ENCODE data around the gene ARHGEF19.
"Not testable (repeated sequence)": the region's sequence is repeated elsewhere in the genome, so short reads cannot be mapped to it uniquely, and the experiment has no call there.

ARHGEF19 gene

DNA sequence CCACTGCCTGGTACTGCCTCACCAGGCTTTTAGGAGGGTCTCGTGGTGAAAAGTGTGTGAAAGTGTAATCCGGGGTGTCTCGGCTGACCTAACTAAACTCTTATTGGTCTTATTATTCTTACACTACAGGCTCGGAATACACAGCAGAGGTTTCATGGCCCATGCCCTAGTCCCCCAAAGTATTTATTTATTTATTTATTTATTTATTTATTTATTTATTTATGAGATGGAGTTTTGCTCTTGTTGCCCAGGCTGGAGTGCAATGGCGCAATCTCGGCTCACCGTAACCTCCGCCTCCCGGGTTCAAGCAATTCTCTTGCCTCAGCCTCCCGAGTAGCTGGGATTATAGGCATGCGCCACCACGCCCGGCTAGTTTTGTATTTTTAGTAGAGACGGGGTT is 2.8 kb upstream of the ARHGEF19 start:
- CTCF ChIA-PET; H3K9me3 ChIP-seq (ENCODE audit: control insufficient read depth, insufficient read depth, low read depth, low read length); H3K4me3 ChIP-seq (ENCODE audit: low read depth, low read length); H3K36me3 ChIP-seq (ENCODE audit: control insufficient read depth in 2 of 2, insufficient read depth in 1 of 2, low read length in 2 of 2); POLR2A ChIA-PET; H3K4me1 ChIP-seq (ENCODE audit: control insufficient read depth, insufficient read depth, low read length); H3K27ac ChIP-seq (ENCODE audit: extremely low read depth, low read depth, low read length): not testable (repeated sequence)
- TF ChIP-seq REST (tag by site-specific recombination; IDR thresholded peaks at IDR 0.05), result peak; percentile 68; the same call in 1 of the 2 replicates
- TF ChIP-seq ZNF501 (tag by site-specific recombination; IDR thresholded peaks at IDR 0.05), result 0 out of 2 replicates have a peak, but pooled peaks have one; percentile 28
- peak; percentile 17; the same call in 1 of the 2 replicates for TF ChIP-seq SP3 (tag by site-specific recombination; IDR thresholded peaks at IDR 0.05)
- peak; percentile 69; the same call in 1 of the 2 replicates for TF ChIP-seq ZNF664 (tag by site-specific recombination; IDR thresholded peaks at IDR 0.05)
- 0 out of 2 replicates have a peak, but pooled peaks have one; percentile 21 for TF ChIP-seq ZNF223 (tag by site-specific recombination; IDR thresholded peaks at IDR 0.05)
- peak; percentile 80 for TF ChIP-seq ZNF266 (tag by site-specific recombination; IDR thresholded peaks at IDR 0.05; ENCODE audit: low read depth)
- peak; percentile 20; the same call in 1 of the 2 replicates for TF ChIP-seq ZNF654 (tag by site-specific recombination; IDR thresholded peaks at IDR 0.05; ENCODE audit: low read depth)
- TF ChIP-seq ZNF558 (tag by site-specific recombination; IDR thresholded peaks at IDR 0.05), result peak; percentile 82
- peak; percentile 97 for TF ChIP-seq ZNF394 (tag by site-specific recombination; IDR thresholded peaks at IDR 0.05; ENCODE audit: borderline replicate concordance)
- 0 out of 2 replicates have a peak, but pooled peaks have one; percentile 17 for TF ChIP-seq MYNN (tag by site-specific recombination; IDR thresholded peaks at IDR 0.05; ENCODE audit: borderline replicate concordance)
- TF ChIP-seq ZNF426 (tag by site-specific recombination; IDR thresholded peaks at IDR 0.05), result peak; percentile 86
- peak; percentile 85 for TF ChIP-seq ZNF510 (tag by site-specific recombination; IDR thresholded peaks at IDR 0.05; ENCODE audit: insufficient replicate concordance)
- 0 out of 2 replicates have a peak, but pooled peaks have one; percentile 50 for TF ChIP-seq RBAK (tag by site-specific recombination; IDR thresholded peaks at IDR 0.05)
- 0 out of 2 replicates have a peak, but pooled peaks have one; percentile 23 for TF ChIP-seq ZNF404 (tag by site-specific recombination; IDR thresholded peaks at IDR 0.05)
- peak; percentile 85 for TF ChIP-seq ZNF518A (tag by site-specific recombination; conservative IDR thresholded peaks at IDR 0.05; ENCODE audit: low read depth)
- TF ChIP-seq ZBTB11 (tag by site-specific recombination; conservative IDR thresholded peaks at IDR 0.05; ENCODE audit: low read depth), result peak; percentile 75
- TF ChIP-seq ZNF433 (tag by site-specific recombination; IDR thresholded peaks at IDR 0.05; ENCODE audit: low read depth), result peak; percentile 48; the same call in 1 of the 2 replicates
- TF ChIP-seq ZBTB8A (tag by site-specific recombination; IDR thresholded peaks at IDR 0.05), result peak; percentile 77
- TF ChIP-seq ZNF560 (tag by site-specific recombination; IDR thresholded peaks at IDR 0.05; ENCODE audit: borderline replicate concordance), result peak; percentile 54; the same call in 1 of the 2 replicates
- TF ChIP-seq, protein P1, sequence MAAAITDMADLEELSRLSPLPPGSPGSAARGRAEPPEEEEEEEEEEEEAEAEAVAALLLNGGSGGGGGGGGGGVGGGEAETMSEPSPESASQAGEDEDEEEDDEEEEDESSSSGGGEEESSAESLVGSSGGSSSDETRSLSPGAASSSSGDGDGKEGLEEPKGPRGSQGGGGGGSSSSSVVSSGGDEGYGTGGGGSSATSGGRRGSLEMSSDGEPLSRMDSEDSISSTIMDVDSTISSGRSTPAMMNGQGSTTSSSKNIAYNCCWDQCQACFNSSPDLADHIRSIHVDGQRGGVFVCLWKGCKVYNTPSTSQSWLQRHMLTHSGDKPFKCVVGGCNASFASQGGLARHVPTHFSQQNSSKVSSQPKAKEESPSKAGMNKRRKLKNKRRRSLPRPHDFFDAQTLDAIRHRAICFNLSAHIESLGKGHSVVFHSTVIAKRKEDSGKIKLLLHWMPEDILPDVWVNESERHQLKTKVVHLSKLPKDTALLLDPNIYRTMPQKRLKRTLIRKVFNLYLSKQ (tag by site-specific recombination; IDR thresholded peaks at IDR 0.05; ENCODE audit: borderline replicate concordance), result 0 out of 2 replicates have a peak, but pooled peaks have one; percentile 29
- 0 out of 2 replicates have a peak, but pooled peaks have one; percentile 23 for TF ChIP-seq ZXDB (tag by site-specific recombination; IDR thresholded peaks at IDR 0.05)
- TF ChIP-seq, protein P2, sequence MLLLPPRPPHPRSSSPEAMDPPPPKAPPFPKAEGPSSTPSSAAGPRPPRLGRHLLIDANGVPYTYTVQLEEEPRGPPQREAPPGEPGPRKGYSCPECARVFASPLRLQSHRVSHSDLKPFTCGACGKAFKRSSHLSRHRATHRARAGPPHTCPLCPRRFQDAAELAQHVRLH (tag by site-specific recombination; IDR thresholded peaks at IDR 0.05), result 0 out of 2 replicates have a peak, but pooled peaks have one; percentile 28
- peak; percentile 57; the same call in 1 of the 2 replicates for TF ChIP-seq ZNF514 (tag by site-specific recombination; IDR thresholded peaks at IDR 0.05)
- peak; percentile 79; the same call in 1 of the 2 replicates for TF ChIP-seq ZNF140 (tag by site-specific recombination; IDR thresholded peaks at IDR 0.05)

All from HEK293 (cell line).